ENCODE data around the gene DERA. TPM values are rescaled to one million over a fixed set of nuclear protein-coding genes. Genes with fewer than 3 reads are reported as not detected.
"Not testable (repeated sequence)": the region's sequence is repeated elsewhere in the genome, so short reads cannot be mapped to it uniquely, and the experiment has no call there.

Gene DERA
- total RNA-seq, 1 donor from 2014 or later = 16.9 TPM

DNA sequence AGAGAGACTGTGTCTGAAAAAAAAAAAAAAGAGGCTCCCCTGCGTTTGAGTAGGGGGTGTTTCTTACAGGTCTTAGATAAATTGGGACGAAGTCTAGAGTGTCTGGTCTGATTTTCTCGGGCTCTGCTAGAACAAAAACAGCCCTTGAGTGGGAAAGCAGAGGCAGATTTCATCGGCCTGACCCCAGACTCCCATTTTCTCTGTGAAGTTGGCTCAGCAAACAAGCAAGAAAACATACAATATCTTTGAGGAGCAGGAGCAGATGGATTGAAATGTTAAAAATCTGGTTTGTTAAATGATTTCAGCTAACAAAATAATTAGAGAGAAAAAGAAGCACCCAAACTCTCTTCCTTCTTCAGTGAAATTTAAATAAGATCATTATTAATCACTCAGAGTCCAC lies 44.1 kb downstream of the DERA start:
- no peak for ATAC-seq
- intact Hi-C loops (cut with micrococcal nuclease) = no loop called here
- no peak for DNase-seq

- ATAC-seq = no peak
- no peak for DNase-seq
- intact Hi-C loops (cut with micrococcal nuclease) = no loop called here
Measured at GRCh38 chr12:15956010-15956409, 44.9 kb downstream of the DERA start.

GRCh38 chr12:15956413-15957185 lies 45.5 kb downstream of the DERA start:
- no peak for ATAC-seq
- intact Hi-C loops (cut with micrococcal nuclease) = no loop called here
- DNase-seq = no peak

DNA sequence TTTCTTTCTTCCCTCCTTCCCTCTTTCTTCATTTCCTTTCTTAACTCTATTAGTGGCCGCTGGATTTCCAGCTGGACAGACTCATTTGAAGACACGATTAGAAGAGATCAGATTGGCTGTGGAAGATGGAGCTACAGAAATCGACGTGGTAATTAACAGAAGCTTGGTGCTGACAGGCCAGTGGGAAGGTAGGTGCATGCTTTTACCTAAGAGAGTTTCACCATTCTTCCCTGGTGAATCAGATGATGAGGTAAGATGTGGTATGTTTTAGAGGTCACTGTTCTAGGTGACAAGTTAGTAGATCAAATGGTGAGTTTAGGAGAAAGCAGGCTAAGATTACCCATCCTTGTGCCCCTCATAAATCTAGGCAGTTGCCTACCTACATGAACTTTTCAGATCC lies 51.6 kb downstream of the DERA start:
- DNase-seq (no peak), ATAC-seq (no peak)
- intact Hi-C loops (cut with micrococcal nuclease) = no loop called here

DNA sequence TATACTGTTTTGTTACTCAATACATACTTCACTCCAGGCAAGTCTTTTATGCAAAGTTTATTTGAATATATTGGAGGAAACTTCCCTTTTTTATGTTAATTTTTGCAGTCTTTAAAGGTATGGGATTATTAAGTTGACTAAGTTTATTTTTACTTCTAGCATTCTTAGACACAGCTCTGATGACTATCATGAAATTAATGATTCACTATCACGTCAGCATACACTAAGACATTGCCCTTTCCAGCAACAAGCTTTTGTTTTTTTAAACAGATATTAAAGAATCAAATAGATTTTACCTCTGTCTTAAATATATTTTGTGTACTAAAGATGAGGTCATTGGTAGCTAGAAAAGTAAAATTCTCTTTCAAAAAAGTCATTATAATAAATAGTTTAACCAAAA lies 52.1 kb downstream of the DERA start:
- ATAC-seq (no peak), DNase-seq (no peak)
- intact Hi-C loops (cut with micrococcal nuclease) = no loop called here

- ATAC-seq (no peak), DNase-seq (no peak)
- intact Hi-C loops (cut with micrococcal nuclease) = no loop called here
Measured at GRCh38 chr12:15966426-15966825, 55.3 kb downstream of the DERA start.

- intact Hi-C loops (cut with micrococcal nuclease); ATAC-seq; DNase-seq: not testable (repeated sequence)
Measured at GRCh38 chr12:15967053-15967452, 55.9 kb downstream of the DERA start.

GRCh38 chr12:15971211-15971610 lies 60.1 kb downstream of the DERA start:
- no peak for ATAC-seq
- intact Hi-C loops (cut with micrococcal nuclease) = loop anchor here (5.0 kb wide), 1 partner anchor 1234 kb away; no protein-coding TSS in a partner anchor
- DNase-seq = no peak

DNA sequence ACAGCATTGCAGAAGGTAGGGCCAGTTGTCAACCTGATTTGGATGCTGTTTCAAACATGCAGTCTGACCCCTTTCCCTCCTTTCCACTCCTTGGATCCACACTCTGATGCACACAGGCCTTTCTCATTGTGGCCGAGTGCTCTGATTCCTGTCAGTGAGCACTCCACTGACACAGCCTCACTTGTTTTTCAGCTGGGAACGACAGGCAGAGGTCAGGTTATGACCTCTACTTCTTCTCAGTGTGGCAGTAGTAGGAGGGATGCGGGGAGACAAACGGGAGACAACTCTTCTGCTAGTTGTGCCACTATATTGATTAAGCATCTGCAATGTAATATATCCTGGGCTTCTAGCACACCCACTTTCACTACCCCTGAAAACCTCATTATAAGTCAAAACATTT lies 61.8 kb downstream of the DERA start:
- DNase-seq (no peak), ATAC-seq (no peak)
- intact Hi-C loops (cut with micrococcal nuclease) = loop anchor here (5.0 kb wide), 1 partner anchor 1236 kb away; no protein-coding TSS in a partner anchor

- intact Hi-C loops (cut with micrococcal nuclease) = no loop called here
- ATAC-seq (peak; percentile 94), DNase-seq (no peak)
Measured at GRCh38 chr12:15977999-15978951, 67.1 kb downstream of the DERA start.

GRCh38 chr12:15979096-15980092 lies 68.3 kb downstream of the DERA start:
- intact Hi-C loops (cut with micrococcal nuclease) = no loop called here
- peak; percentile 32 for DNase-seq
- ATAC-seq = peak; percentile 63

DNA sequence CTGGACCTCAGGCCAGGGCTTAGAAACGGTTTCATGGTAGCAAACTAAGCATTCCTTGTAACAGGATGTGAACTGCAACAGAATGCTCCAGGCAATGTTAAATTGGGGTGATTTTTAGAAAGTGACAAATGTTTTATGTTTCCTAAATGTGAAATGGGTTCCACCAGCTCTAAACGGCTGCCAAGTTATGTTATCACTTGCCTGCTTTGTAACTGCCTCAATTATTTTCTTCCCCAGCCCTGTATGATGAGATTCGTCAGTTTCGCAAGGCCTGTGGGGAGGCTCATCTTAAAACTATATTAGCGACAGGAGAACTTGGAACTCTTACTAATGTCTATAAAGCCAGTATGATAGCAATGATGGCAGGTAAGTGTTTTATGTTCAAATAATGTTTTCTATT lies 70.9 kb downstream of the DERA start:
- intact Hi-C loops (cut with micrococcal nuclease) = no loop called here
- DNase-seq (no peak), ATAC-seq (no peak)

GRCh38 chr12:15982471-15982870 lies 71.3 kb downstream of the DERA start:
- no peak for DNase-seq
- peak; percentile 27 for ATAC-seq
- intact Hi-C loops (cut with micrococcal nuclease) = no loop called here

DNA sequence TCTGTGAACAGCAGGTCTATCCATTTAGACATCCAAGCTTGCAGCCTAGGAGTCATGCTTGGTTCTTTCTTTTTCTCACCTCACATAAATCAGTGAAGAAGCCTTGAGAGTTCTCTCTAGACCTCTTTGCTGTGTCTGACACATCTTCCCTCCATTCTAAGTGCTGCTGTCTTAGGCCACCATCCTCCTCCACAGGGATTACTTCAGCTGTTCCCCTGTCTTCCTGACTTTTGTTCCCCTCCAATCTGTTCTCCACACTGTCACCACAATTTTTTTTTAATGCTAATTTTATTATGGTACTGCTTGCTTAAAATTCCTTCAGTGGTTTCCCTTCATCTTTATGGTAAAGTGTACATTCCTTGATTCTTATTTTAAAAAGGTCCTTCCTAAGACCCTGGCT lies 71.8 kb downstream of the DERA start:
- DNase-seq (no peak), ATAC-seq (no peak)
- intact Hi-C loops (cut with micrococcal nuclease) = no loop called here

DNA sequence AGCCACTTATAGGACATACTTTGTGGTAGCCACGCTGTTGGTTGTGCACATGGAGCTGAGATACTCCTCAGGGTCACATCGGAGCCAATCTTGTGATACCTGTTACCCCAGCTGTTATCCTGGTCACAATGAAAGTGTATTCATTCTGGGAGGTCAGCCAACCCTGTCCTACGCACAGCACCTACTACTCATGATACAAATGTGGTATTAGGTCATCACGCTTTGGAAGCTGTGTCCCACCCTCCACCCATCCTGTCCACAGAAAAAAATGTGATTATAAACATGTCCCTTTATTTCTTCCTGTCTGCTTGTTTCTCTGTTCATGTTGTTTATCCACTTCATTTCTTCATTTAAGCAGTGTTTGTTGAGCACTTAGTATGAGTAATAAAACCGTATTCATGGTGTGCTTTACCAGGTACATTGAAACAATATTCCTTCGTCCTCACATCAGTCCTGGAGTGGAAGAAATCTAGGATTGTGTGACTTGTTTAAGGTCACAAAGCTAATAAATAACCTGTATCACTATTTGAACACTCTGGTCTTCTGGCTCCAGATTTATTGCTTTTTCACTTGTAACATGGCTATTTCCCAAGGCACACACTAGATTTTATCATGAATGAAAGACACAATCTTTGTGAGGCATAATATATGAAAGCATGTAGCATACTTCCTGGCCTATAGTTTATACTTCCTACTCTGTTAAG lies 73.1 kb downstream of the DERA start:
- DNase-seq (no peak), ATAC-seq (peak; percentile 25)
- intact Hi-C loops (cut with micrococcal nuclease) = no loop called here

DNA sequence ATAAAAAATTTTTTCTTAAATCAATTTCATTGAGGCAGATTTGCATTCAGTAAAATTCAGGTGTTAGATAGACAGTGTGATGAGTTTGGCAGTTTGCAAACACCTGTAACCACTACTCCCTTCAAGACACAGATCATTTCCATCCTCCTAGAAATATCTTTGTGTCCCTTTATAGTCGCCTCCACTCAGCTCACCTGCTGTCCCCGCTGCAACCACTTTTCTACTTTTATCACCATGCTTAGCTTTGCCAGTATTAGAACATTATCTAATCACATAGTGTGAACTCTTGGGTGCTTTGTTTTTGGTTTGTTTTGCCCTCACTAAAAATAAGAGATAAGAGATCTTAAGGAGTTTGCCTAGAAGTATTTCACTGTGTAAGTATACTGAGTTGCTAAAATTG lies 73.8 kb downstream of the DERA start:
- intact Hi-C loops (cut with micrococcal nuclease) = no loop called here
- ATAC-seq (no peak), DNase-seq (no peak)

- ATAC-seq (peak; percentile 99), DNase-seq (peak; percentile 86)
- intact Hi-C loops (cut with micrococcal nuclease) = no loop called here
Measured at GRCh38 chr12:15987696-15988095, 76.6 kb downstream of the DERA start.

GRCh38 chr12:15988983-15989755 lies 78.0 kb downstream of the DERA start:
- no peak for DNase-seq
- intact Hi-C loops (cut with micrococcal nuclease) = no loop called here
- no peak for ATAC-seq
